SU-DHL-6 (cell line): Measurements from ENCODE around the gene TRAF2.

Experiments
- EZH2phosphoT487 ChIP-seq: fragments of 200-600 bp; sonication (generic), shearing (Covaris generic); conservative IDR thresholded peaks from 2 replicates; pipeline ENCODE4 v1.6.1; 2018; ENCODE audit warnings: mild to moderate bottlenecking, antibody characterized with exemption, low read length, moderate library complexity, mixed read lengths
- TF ChIP-seq, protein P1 (sequence below): fragments of 200-600 bp; sonication (generic); IDR thresholded peaks from one replicate; pipeline ENCODE4 v1.5.1; 2017; ENCODE audit warnings: antibody characterized with exemption, mild to moderate bottlenecking, low read length, moderate library complexity; ENCODE audit not compliant: insufficient read depth, poor library complexity, severe bottlenecking

DNA sequence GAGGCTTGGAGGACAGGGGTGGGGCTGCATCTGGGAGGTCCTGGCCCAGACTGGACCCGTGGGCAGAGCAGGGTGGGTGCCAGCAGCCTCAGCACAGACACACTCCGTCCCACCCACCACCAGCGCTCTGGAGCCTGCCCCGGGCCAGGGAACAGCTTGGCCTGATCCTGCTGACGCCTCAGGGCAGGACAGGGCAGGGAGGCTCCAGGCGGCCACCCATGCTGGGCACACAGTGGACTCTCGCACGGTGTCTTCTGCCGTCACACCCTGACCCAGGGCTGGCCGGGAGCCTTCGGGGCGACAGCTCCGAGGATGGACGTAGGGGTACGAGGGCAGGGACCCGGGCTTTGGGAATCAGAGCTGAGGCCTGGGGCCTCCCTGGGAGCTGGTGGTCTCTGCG is 82.8 kb downstream of the TRAF2 start:
- TF ChIP-seq EZH2phosphoT487, result no peak
- TF ChIP-seq, protein P1, sequence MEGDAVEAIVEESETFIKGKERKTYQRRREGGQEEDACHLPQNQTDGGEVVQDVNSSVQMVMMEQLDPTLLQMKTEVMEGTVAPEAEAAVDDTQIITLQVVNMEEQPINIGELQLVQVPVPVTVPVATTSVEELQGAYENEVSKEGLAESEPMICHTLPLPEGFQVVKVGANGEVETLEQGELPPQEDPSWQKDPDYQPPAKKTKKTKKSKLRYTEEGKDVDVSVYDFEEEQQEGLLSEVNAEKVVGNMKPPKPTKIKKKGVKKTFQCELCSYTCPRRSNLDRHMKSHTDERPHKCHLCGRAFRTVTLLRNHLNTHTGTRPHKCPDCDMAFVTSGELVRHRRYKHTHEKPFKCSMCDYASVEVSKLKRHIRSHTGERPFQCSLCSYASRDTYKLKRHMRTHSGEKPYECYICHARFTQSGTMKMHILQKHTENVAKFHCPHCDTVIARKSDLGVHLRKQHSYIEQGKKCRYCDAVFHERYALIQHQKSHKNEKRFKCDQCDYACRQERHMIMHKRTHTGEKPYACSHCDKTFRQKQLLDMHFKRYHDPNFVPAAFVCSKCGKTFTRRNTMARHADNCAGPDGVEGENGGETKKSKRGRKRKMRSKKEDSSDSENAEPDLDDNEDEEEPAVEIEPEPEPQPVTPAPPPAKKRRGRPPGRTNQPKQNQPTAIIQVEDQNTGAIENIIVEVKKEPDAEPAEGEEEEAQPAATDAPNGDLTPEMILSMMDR, result no peak
